D721Med (cell line): ENCODE measurements around the gene SOCS4.

Experiments
- DNase-seq: peaks from one replicate; pipeline ENCODE4 v3.0.0; 2011; ENCODE audit warnings: low spot score; ENCODE audit not compliant: insufficient read length
- FAIRE-seq: peaks from 2 replicates; lab custom pipeline; 2011; peaks lifted over from hg19 to GRCh38; lab: Jason Lieb, UNC
- TF ChIP-seq, protein P1 (sequence below): IDR thresholded peaks from 2 replicates; pipeline ENCODE4 v1.5.1; 2012; ENCODE audit warnings: mild to moderate bottlenecking, control low read depth; ENCODE audit not compliant: insufficient read depth; ENCODE audit errors: missing control alignments

The SOCS4 gene

DNA sequence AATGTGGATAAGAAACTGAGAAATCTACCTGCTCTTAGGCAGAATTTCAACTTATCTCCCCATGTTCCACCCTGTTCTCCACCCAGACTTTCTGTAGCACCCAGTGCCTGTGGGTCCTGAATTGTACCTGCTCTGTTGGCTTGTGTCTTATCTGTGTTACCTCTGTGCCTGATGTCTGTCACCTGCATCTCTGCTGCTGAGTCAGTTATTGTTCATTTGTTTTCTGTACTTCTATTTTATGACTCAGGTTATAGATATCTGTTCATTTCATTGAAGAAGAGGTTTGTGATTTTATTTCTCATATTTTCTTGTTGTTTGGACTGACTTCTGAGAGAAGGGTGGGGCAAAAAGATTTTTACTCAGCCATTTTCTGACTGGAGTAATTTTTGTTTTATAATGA, 11.7 kb downstream of the SOCS4 start:
- FAIRE-seq (no peak), DNase-seq (no peak)
- TF ChIP-seq, protein P1, sequence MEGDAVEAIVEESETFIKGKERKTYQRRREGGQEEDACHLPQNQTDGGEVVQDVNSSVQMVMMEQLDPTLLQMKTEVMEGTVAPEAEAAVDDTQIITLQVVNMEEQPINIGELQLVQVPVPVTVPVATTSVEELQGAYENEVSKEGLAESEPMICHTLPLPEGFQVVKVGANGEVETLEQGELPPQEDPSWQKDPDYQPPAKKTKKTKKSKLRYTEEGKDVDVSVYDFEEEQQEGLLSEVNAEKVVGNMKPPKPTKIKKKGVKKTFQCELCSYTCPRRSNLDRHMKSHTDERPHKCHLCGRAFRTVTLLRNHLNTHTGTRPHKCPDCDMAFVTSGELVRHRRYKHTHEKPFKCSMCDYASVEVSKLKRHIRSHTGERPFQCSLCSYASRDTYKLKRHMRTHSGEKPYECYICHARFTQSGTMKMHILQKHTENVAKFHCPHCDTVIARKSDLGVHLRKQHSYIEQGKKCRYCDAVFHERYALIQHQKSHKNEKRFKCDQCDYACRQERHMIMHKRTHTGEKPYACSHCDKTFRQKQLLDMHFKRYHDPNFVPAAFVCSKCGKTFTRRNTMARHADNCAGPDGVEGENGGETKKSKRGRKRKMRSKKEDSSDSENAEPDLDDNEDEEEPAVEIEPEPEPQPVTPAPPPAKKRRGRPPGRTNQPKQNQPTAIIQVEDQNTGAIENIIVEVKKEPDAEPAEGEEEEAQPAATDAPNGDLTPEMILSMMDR, result no peak

DNA sequence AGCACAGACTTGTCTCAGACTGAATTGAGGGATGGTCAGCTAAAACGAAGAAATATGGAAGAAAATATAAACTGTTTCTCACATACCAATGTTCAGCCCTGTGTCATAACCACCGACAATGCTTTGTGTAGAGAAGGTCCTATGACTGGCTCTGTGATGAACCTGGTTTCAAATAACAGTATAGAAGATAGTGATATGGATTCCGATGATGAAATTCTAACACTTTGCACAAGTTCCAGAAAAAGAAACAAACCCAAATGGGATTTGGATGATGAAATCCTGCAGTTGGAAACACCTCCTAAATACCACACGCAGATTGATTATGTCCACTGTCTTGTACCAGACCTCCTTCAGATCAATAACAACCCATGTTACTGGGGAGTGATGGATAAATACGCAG, 16.5 kb downstream of the SOCS4 start:
- DNase-seq, result no peak
- TF ChIP-seq, protein P1, result no peak
- FAIRE-seq, result no peak

DNA sequence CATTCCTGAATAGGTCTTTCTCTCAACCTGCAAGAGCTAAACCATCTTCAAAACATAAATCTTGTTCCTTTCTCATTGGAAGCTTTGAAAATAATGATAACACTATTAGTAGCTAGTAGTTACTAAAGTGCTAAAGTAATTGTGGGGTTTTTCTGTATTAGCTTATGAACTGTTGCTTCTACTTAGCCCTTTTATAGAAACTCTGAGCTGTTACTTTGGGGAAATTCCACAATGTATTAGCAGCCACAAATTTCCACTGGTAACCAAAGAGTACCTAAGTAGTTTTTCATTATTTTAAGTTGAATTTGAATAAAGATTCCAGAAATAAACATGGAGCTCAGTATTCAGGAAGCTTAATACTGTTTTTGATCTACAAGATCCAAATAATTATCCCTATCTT, 18.1 kb downstream of the SOCS4 start:
- DNase-seq (no peak), FAIRE-seq (no peak)
- TF ChIP-seq, protein P1, result no peak

DNA sequence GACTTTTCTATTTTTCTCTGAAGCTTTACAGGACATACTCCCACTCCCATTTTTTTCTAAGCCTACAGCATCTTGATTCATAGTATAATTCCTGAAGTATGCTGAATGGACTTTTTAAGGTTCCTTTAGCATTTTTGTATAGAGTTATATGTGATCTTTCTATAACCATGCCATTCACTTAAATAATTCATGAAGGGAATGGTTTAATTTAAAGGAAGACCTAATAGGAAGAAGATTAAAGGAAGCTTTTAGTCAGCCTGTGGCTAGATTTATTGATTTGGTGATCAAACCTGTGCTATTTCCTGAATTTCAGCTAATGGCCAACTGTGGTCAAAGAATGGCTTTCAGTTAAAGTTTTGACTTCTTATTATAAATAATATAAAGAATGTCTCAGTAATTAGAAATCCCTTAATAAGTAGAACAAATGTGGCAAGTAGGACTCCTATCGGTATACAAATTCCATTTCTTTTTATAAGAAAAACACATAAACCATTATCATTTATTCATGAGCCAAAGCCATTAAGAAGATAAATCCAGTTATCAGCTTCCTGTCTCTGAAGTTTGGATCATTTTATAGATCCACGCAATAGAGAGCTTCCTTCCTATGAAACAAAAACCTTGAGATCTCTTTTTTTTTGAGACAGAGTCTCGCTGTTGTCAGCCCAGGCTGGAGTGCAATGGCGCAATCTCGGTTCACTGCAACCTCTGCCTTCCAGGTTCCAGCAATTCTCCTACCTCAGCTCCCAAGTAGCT, 20.4 kb downstream of the SOCS4 start:
- no peak for FAIRE-seq
- TF ChIP-seq, protein P1, result no peak
- no peak for DNase-seq

DNA sequence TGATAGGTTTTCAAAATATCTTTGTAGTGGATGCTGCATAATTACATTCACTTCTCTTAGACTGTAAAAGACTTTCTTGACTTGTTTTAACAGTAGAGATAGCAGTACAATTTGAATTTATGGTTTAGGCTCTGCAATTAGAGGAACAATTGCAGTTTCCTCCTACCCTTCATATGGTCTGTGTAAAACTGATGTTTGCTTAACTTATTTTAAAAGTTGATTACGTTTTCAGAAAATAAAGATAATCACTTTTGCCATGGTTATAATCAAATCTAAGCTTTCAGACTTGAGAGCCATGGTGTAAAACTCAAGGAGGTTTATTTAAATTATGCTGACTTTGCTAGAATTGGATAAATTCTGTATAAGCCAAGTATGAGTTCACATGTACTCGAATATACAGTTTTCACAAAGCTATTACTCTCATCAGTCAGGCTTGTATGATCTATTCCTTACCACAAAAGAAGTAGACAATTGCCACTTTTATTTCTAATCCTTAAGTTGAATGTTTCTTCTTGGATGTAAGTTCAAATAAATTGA, 21.9 kb downstream of the SOCS4 start:
- DNase-seq (no peak), FAIRE-seq (no peak)
- TF ChIP-seq, protein P1, result no peak

DNA sequence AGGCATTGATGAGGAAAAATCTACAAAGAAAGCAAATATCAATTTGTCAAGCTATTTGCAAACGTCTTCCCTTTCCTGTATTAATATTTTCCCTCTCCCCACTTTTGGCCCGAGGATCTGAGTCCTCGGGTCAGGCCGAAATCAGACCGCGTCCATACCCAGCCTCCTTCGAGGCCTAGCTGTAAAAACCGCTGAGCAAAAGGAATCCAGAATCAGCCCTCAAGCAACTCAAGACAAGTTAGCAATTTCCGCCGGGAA, 24.1 kb downstream of the SOCS4 start:
- TF ChIP-seq, protein P1, result no peak
- DNase-seq (no peak), FAIRE-seq (no peak)
